AML-193 (cell line): ENCODE measurements around the gene TSHZ3.

Experiments
- DNase-seq, 2 experiments: peaks; one replicate each; lab custom pipeline; 2025; lab: John Stamatoyannopoulos, UW

The TSHZ3 gene

GRCh38 chr19:31349160-31349881 lies at the start of gene TSHZ3:
Gene TSHZ3, minus strand, starts transcription at chr19:31349436. Its CDS starts 217 bp downstream, at chr19:31349219.
- peak; percentile 21 to 39 for DNase-seq

- DNase-seq: no peak
These were observed 48.1 kb upstream of the TSHZ3 start for GRCh38 chr19:31397308-31397707.

GRCh38 chr19:31392464-31392863 lies 43.2 kb upstream of the TSHZ3 start:
- DNase-seq: no peak

GRCh38 chr19:31391518-31391917 lies 42.3 kb upstream of the TSHZ3 start:
- no peak for DNase-seq

GRCh38 chr19:31390711-31391110 lies 41.5 kb upstream of the TSHZ3 start:
- DNase-seq: no peak

GRCh38 chr19:31389874-31390273 lies 40.6 kb upstream of the TSHZ3 start:
- no peak for DNase-seq

- DNase-seq: no peak
These were observed 38.6 kb upstream of the TSHZ3 start for GRCh38 chr19:31387717-31388301.

- DNase-seq: no peak
These were observed 37.6 kb upstream of the TSHZ3 start for GRCh38 chr19:31386806-31387205.

GRCh38 chr19:31385744-31386143 lies 36.5 kb upstream of the TSHZ3 start:
- DNase-seq: no peak

- DNase-seq: no peak
These were observed 34.3 kb upstream of the TSHZ3 start for GRCh38 chr19:31383553-31383952.

- no peak for DNase-seq
These were observed 31.6 kb upstream of the TSHZ3 start for GRCh38 chr19:31380854-31381253.

GRCh38 chr19:31378404-31378803 lies 29.2 kb upstream of the TSHZ3 start:
- no peak for DNase-seq

- DNase-seq: no peak
These were observed 28.5 kb upstream of the TSHZ3 start for GRCh38 chr19:31377736-31378135.

- no peak for DNase-seq
These were observed 23.1 kb upstream of the TSHZ3 start for GRCh38 chr19:31372246-31372781.

GRCh38 chr19:31370216-31370615 lies 21.0 kb upstream of the TSHZ3 start:
- DNase-seq: no peak

- DNase-seq: no peak
These were observed 15.7 kb upstream of the TSHZ3 start for GRCh38 chr19:31364963-31365362.

GRCh38 chr19:31361728-31362127 lies 12.5 kb upstream of the TSHZ3 start:
- no peak for DNase-seq

- no peak for DNase-seq
These were observed 8.1 kb upstream of the TSHZ3 start for GRCh38 chr19:31357315-31357673.

GRCh38 chr19:31356587-31357314 lies 7.5 kb upstream of the TSHZ3 start:
- no peak for DNase-seq

- no peak for DNase-seq
These were observed 6.5 kb upstream of the TSHZ3 start for GRCh38 chr19:31355665-31356289.

- no peak for DNase-seq
These were observed 5.8 kb upstream of the TSHZ3 start for GRCh38 chr19:31354799-31355664.

- DNase-seq: no peak
These were observed 5.1 kb upstream of the TSHZ3 start for GRCh38 chr19:31354316-31354715.
